ENCODE data around the gene CDK6.

Gene CDK6

GRCh38 chr7:92563345-92563744 is 273.0 kb downstream of the CDK6 start:
- no peak for DNase-seq

- DNase-seq: no peak
Observed at GRCh38 chr7:92560602-92561001, 275.8 kb downstream of the CDK6 start.

DNA sequence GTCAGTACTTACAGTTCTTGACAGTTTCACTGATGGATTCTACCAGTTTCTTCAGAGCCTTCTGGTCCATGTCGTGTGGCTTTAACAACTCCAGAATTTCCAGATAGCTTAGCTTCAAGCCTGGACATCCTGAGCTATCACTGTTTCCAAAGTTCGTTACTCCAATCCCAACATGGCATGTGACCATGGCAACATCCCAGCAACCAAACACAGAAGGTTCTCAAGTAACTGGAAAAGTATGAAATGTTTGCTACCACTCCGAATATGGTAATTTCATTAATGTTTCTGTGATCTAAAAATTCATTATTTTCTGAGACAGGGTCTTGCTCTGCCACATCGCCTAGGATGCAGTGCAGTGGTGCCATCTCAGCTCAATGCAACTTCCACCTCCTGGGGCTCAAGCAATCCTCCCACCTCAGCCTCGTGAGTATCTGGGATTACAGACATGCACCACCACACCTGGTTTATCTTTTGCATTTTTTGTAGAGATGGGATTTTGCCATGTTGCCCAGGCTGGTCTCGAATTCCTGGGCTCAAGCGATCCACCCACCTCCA is 278.5 kb downstream of the CDK6 start:
- no peak for DNase-seq

DNA sequence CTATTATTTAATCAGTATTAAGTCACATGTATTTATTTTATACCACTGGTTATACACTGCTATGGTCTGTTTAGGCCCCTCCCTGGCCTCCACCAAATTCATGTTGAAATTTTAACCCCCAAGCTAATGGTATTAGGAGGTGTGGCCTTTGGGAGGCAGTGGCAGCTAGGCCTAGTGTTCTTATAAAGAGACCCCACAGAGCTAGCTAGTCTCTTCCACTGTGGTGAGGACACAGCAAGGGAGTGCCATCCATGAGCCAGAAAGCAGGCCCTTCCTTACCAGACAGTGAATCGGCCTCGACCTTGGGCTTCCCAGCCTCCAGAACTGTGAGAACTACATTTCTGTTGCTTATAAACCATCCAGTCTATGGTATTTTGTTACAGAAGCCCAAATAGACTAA is 279.1 kb downstream of the CDK6 start:
- no peak for DNase-seq

All from effector CD8-positive, alpha-beta T cell (primary cell).